NT2/D1 (cell line): ENCODE measurements around the gene KDM4C.

Source experiments
- SUZ12 ChIP-seq: IDR thresholded peaks from 2 replicates; pipeline ENCODE4 v1.6.1; 2011; ENCODE audit not compliant: insufficient read length, insufficient read depth; ENCODE audit errors: extremely low read depth
- YY1 ChIP-seq: IDR thresholded peaks from 2 replicates; pipeline ENCODE4 v1.6.1; 2011; ENCODE audit not compliant: insufficient read length, insufficient read depth

DNA sequence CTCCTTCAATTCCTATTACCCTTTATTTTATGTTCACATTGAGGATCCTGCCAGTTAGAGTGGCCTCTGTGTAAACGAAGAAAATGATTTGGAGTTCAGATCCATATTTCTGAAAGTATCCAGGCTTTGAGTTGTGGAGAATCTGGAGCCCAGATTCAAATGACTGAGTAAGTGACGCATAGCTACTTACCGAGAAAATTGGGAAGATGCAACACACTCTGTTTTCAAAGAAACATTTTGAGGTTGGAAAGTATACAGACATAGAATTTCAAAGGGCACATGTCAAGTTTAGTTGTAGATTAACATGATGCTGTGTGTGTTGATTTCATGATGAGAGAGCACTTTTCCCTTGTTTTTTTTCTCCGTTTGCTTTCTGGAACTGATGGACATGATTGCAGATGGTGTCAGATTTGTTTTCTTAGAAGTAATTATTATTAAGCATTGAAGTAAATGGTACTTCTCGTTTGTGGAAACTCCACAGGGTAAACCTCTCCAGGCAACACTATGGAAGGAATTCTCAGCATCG, 148.1 kb downstream of the KDM4C start:
- TF ChIP-seq YY1 (no peak), SUZ12 (no peak)
